Measurements from ENCODE around the gene ACYP2.
"Not testable (repeated sequence)": the region's sequence is repeated elsewhere in the genome, so short reads cannot be mapped to it uniquely, and the experiment has no call there.

The ACYP2 gene

GRCh38 chr2:54099370-54099769, 16.0 kb upstream of the ACYP2 start:
- no peak for DNase-seq (ENCODE audit: low spot score)

- DNase-seq (ENCODE audit: low spot score): no peak
Measured at GRCh38 chr2:54099829-54100585, 15.4 kb upstream of the ACYP2 start.

- DNase-seq (ENCODE audit: low spot score): no peak
Measured at GRCh38 chr2:54100772-54101171, 14.6 kb upstream of the ACYP2 start.

GRCh38 chr2:54103454-54104314, 11.7 kb upstream of the ACYP2 start:
- no peak for DNase-seq (ENCODE audit: low spot score)

- peak; percentile 55 for DNase-seq (ENCODE audit: low spot score)
Measured at GRCh38 chr2:54106631-54107454, 8.6 kb upstream of the ACYP2 start.

GRCh38 chr2:54107455-54107764, 8.0 kb upstream of the ACYP2 start:
- DNase-seq (ENCODE audit: low spot score): no peak

GRCh38 chr2:54107903-54108615, 7.4 kb upstream of the ACYP2 start:
- DNase-seq (ENCODE audit: low spot score): no peak

- no peak for DNase-seq (ENCODE audit: low spot score)
Measured at GRCh38 chr2:54109848-54110247, 5.6 kb upstream of the ACYP2 start.

- DNase-seq (ENCODE audit: low spot score): not testable (repeated sequence)
Measured at GRCh38 chr2:54114479-54114878, 936 bp upstream of the ACYP2 start.

GRCh38 chr2:54114936-54115283, 505 bp upstream of the ACYP2 start:
- DNase-seq (ENCODE audit: low spot score): no peak

GRCh38 chr2:54116598-54116997, 1.2 kb downstream of the ACYP2 start:
- DNase-seq (ENCODE audit: low spot score): not testable (repeated sequence)

GRCh38 chr2:54120950-54121349, 5.5 kb downstream of the ACYP2 start:
- no peak for DNase-seq (ENCODE audit: low spot score)

- no peak for DNase-seq (ENCODE audit: low spot score)
Measured at GRCh38 chr2:54122171-54122935, 6.9 kb downstream of the ACYP2 start.

GRCh38 chr2:54122939-54123338, 7.5 kb downstream of the ACYP2 start:
- no peak for DNase-seq (ENCODE audit: low spot score)

- not testable (repeated sequence) for DNase-seq (ENCODE audit: low spot score)
Measured at GRCh38 chr2:54127174-54127573, 11.8 kb downstream of the ACYP2 start.

- no peak for DNase-seq (ENCODE audit: low spot score)
Measured at GRCh38 chr2:54133056-54133455, 17.6 kb downstream of the ACYP2 start.

- DNase-seq (ENCODE audit: low spot score): no peak
Measured at GRCh38 chr2:54139210-54139609, 23.8 kb downstream of the ACYP2 start.

GRCh38 chr2:54143780-54144179, 28.4 kb downstream of the ACYP2 start:
- DNase-seq (ENCODE audit: low spot score): no peak

GRCh38 chr2:54148391-54148790, 33.0 kb downstream of the ACYP2 start:
- DNase-seq (ENCODE audit: low spot score): no peak

- no peak for DNase-seq (ENCODE audit: low spot score)
Measured at GRCh38 chr2:54149638-54150441, 34.4 kb downstream of the ACYP2 start.
